Endothelial cell of umbilical vein (primary cell): ENCODE measurements around the gene SLC28A2. TPM values are rescaled to one million over a fixed set of nuclear protein-coding genes. Genes with fewer than 3 reads are reported as not detected.

Experiments
- BruUV-seq: library from RNA; stranded (reverse); fragments of 400-500 nt; replicated peaks from 2 replicates; lab custom pipeline; 2021; lab: Mats Ljungman, UMichigan
- CTCF ChIA-PET: fragments of 300-600, 350-600 bp; sonication (Branson Sonifier 250); formaldehyde crosslinking; loops from one replicate; lab custom pipeline; 2021; ENCODE audit warnings: antibody characterized with exemption, inconsistent platforms; lab: Charles Lee
- POLR2A ChIA-PET: fragments of 300-600, 350-600 bp; sonication (Branson Sonifier 250); formaldehyde crosslinking; loops from one replicate; lab custom pipeline; 2021; ENCODE audit warnings: antibody characterized with exemption, inconsistent platforms; lab: Charles Lee
- DNase-seq: peaks from one replicate; pipeline ENCODE4 v3.0.0-alpha.2; 2011; ENCODE audit warnings: low read depth, low spot score
- FAIRE-seq: peaks from 2 replicates; lab custom pipeline; 2011; peaks lifted over from hg19 to GRCh38; lab: Jason Lieb, UNC
- H2AFZ ChIP-seq: 2 replicates; pipeline ENCODE4 v1.6.0; 2012; ENCODE audit warnings: low read depth, low read length, control low read depth, inconsistent platforms
- H3K27ac ChIP-seq: 2 replicates; pipeline ENCODE4 v1.5.1; 2011; ENCODE audit warnings: low read depth, mild to moderate bottlenecking, control low read depth, low read length, moderate library complexity; ENCODE audit not compliant: insufficient read depth
- H3K27me3 ChIP-seq, 2 experiments: 2 replicates each; pipeline versions ENCODE4 v1.6.0 to v1.6.1; 2011; ENCODE audit warnings: low read length in 2 of 2, mixed read lengths in 1 of 2; ENCODE audit not compliant: control insufficient read depth in 2 of 2, insufficient read depth in 2 of 2
- H3K36me3 ChIP-seq, 2 experiments: 2 replicates in 1 of 2; 3 replicates in 1 of 2; pipeline ENCODE4 v1.5.1; 2011; ENCODE audit warnings: low read length in 2 of 2, mild to moderate bottlenecking in 1 of 2, moderate library complexity in 1 of 2; ENCODE audit not compliant: control insufficient read depth in 2 of 2, insufficient read depth in 2 of 2; ENCODE audit errors: extremely low read depth in 1 of 2
- H3K4me1 ChIP-seq: 3 replicates; pipeline ENCODE4 v1.5.1; 2011; ENCODE audit warnings: mild to moderate bottlenecking, low read length; ENCODE audit not compliant: control insufficient read depth, insufficient read depth; ENCODE audit errors: extremely low read depth
- H3K4me2 ChIP-seq: 2 replicates; pipeline ENCODE4 v1.6.1; 2011; ENCODE audit warnings: low read length, control low read depth, mixed read lengths; ENCODE audit not compliant: insufficient read depth
- H3K4me3 ChIP-seq, 3 experiments: fragments of 200-600 bp in 1 of 3; sonication (generic), shearing (Covaris generic) in 1 of 3; replicated peaks in 1 of 3; 2 replicates each; pipeline ENCODE4 v1.5.1; 2011 to 2016; ENCODE audit warnings: control low read depth in 3 of 3, low read length in 3 of 3, mild to moderate bottlenecking in 2 of 3, inconsistent platforms in 1 of 3, low read depth in 1 of 3, moderate library complexity in 1 of 3; ENCODE audit not compliant: insufficient read depth in 1 of 3
- H3K79me2 ChIP-seq: 2 replicates; pipeline ENCODE4 v1.6.0; 2012; ENCODE audit warnings: low read length, inconsistent platforms; ENCODE audit not compliant: control insufficient read depth, insufficient read depth
- H3K9ac ChIP-seq: replicated peaks from 2 replicates; pipeline ENCODE3; 2011; ENCODE audit warnings: low read length, control low read depth; ENCODE audit not compliant: insufficient read depth; ENCODE audit errors: extremely low read depth
- H3K9me1 ChIP-seq: replicated peaks from 3 replicates; pipeline ENCODE4 v1.6.0; 2011; ENCODE audit warnings: mild to moderate bottlenecking, low read length; ENCODE audit not compliant: control insufficient read depth, insufficient read depth; ENCODE audit errors: extremely low read depth
- H3K9me3 ChIP-seq: replicated peaks from 2 replicates; pipeline ENCODE4 v1.5.1; 2012; ENCODE audit warnings: low read length, inconsistent platforms; ENCODE audit not compliant: control insufficient read depth, insufficient read depth
- H4K20me1 ChIP-seq: replicated peaks from 2 replicates; pipeline ENCODE3; 2011; ENCODE audit warnings: mild to moderate bottlenecking, low read length; ENCODE audit not compliant: control insufficient read depth, insufficient read depth; ENCODE audit errors: extremely low read depth
- CTCF ChIP-seq, 2 donors: IDR thresholded peaks; 1 replicate in 1 of 2; 2 replicates in 1 of 2; pipeline ENCODE4 v1.5.1; 2011; ENCODE audit warnings: low read length in 2 of 2, mild to moderate bottlenecking in 2 of 2, moderate library complexity in 2 of 2, control low read depth in 1 of 2, inconsistent platforms in 1 of 2, low read depth in 1 of 2; ENCODE audit not compliant: insufficient read depth in 1 of 2; ENCODE audit errors: extremely low read depth in 1 of 2
- EZH2 ChIP-seq: IDR thresholded peaks from 2 replicates; pipeline ENCODE4 v1.6.1; 2012; ENCODE audit warnings: borderline replicate concordance, low read depth, mild to moderate bottlenecking, moderate library complexity, low read length, inconsistent platforms; ENCODE audit not compliant: severe bottlenecking
- FOS ChIP-seq: IDR thresholded peaks from 2 replicates; pipeline ENCODE4 v1.6.1; 2011; ENCODE audit warnings: mild to moderate bottlenecking, low read length, moderate library complexity, borderline replicate concordance; ENCODE audit not compliant: insufficient read depth
- GATA2 ChIP-seq: IDR thresholded peaks from 2 replicates; pipeline ENCODE4 v1.7.0; 2011; ENCODE audit warnings: low read depth, mild to moderate bottlenecking, moderate library complexity, mixed read lengths, low read length; ENCODE audit not compliant: insufficient read length, insufficient read depth
- JUN ChIP-seq: IDR thresholded peaks from 2 replicates; pipeline ENCODE4 v1.6.1; 2011; ENCODE audit warnings: borderline replicate concordance, low read depth; ENCODE audit not compliant: insufficient read length, insufficient read depth
- MAX ChIP-seq: IDR thresholded peaks from 2 replicates; pipeline ENCODE4 v1.6.1; 2011; ENCODE audit not compliant: insufficient read depth, insufficient read length
- MYC ChIP-seq: IDR thresholded peaks from one replicate; pipeline ENCODE4 v1.6.1; 2011; ENCODE audit warnings: mild to moderate bottlenecking, low read depth, low read length
- POLR2A ChIP-seq: IDR thresholded peaks from 2 replicates; pipeline ENCODE4 v1.6.1; 2012; ENCODE audit warnings: low read depth, mild to moderate bottlenecking, control low read depth, low read length
- POLR2AphosphoS5 ChIP-seq: IDR thresholded peaks from 2 replicates; pipeline ENCODE4 v1.6.1; 2012; ENCODE audit warnings: low read depth, mild to moderate bottlenecking, control low read depth, low read length, moderate library complexity; ENCODE audit not compliant: insufficient read depth
- dilution Hi-C: fragments of 300-500 bp; cut with MboI; formaldehyde crosslinking; loops from one replicate; pipeline ENCODE4 v1.15.0; 2019; ENCODE audit warnings: low sequenced_read_pairs; ENCODE audit not compliant: extremely low pct_ligation_motif_present
- intact Hi-C: fragments of 100-400 bp; cut with micrococcal nuclease; formaldehyde crosslinking; loops from one replicate; pipeline ENCODE4 v1.10.0; 2022
- polyA plus RNA-seq, 4 experiments: library from polyadenylated mRNA; depleted of rRNA in 3 of 4; stranded (reverse) in 3 of 4; unstranded in 1 of 4; fragments of >200 nt; gene quantifications; 2 replicates each; pipeline versions ENCODE4 v1.2.1 to v1.2.3, GENCODE V29; 2011 to 2012; ENCODE audit warnings: missing spikeins in 1 of 4
- total RNA-seq: library from RNA; stranded (reverse); gene quantifications from 2 replicates; pipeline ENCODE4 v1.2.3, GENCODE V29; 2021

Gene SLC28A2
- total and polyA plus RNA-seq, 2 donors (not counting 3 experiments of a cell fraction or from before 2014, with no cell fraction given) = not detected

GRCh38 chr15:45326280-45326679, 74.2 kb downstream of the SLC28A2 start:
- TF ChIP-seq EZH2 (no peak), GATA2 (no peak), POLR2AphosphoS5 (no peak), CTCF (IDR thresholded peaks at IDR 0.05; ENCODE audit: extremely low read depth in 1 of 2, insufficient read depth in 1 of 2, low read depth in 1 of 2, low read length in 2 of 2) (no peak), MAX (no peak), POLR2A (no peak), MYC (no peak), JUN (no peak), FOS (no peak)
- H4K20me1 ChIP-seq = no peaks in the 10 kb centered on the region
- no TSS peak for BruUV-seq
- H3K27ac ChIP-seq = no peak overlapping the region
- no peaks in the 10 kb centered on the region for H3K9me1 ChIP-seq
- H3K9ac ChIP-seq = no peak overlapping the region
- H3K4me2 ChIP-seq = no peak overlapping the region
- dilution Hi-C loops = no loop called here
- H3K79me2 ChIP-seq = no peaks in the 10 kb centered on the region
- ChIA-PET POLR2A (interaction anchor here (0.6 kb wide), 1 partner anchor 112 kb away, joined by 4 read pairs; no protein-coding TSS in a partner anchor), CTCF (interaction anchor here (1.1 kb wide), 1 partner anchor 17 kb away, joined by 3 read pairs; no protein-coding TSS in a partner anchor)
- no peaks in the 10 kb centered on the region for H3K27me3 ChIP-seq
- DNase-seq = no peak
- intact Hi-C loops = no loop called here
- no peaks in the 10 kb centered on the region for H3K4me1 ChIP-seq
- no peaks in the 10 kb centered on the region for H3K36me3 ChIP-seq
- FAIRE-seq = no peak
- H2AFZ ChIP-seq = no peak overlapping the region
- no peak overlapping the region for H3K4me3 ChIP-seq
- H3K9me3 ChIP-seq = no peaks in the 10 kb centered on the region
